Large intestine (tissue), 3 donors: Measurements from ENCODE around the gene SMC5. TPM values are rescaled to one million over a fixed set of nuclear protein-coding genes. Genes with fewer than 3 reads are reported as not detected.

ENCODE experiments used
- DNase-seq, 2 donors: peaks; one replicate each; pipeline versions ENCODE4 v3.0.0 to v3.0.0-alpha.2; 2013
- H3K27ac ChIP-seq: one replicate; pipeline ENCODE4 v1.5.1; 2013; ENCODE audit warnings: low read length
- H3K27me3 ChIP-seq: 2 replicates; pipeline ENCODE4 v1.6.1; 2013; ENCODE audit warnings: low read length; ENCODE audit not compliant: control insufficient read depth, insufficient read depth
- H3K36me3 ChIP-seq: 2 replicates; pipeline ENCODE4 v1.6.1; 2013; ENCODE audit warnings: low read length; ENCODE audit not compliant: control insufficient read depth, insufficient read depth
- H3K4me1 ChIP-seq: one replicate; pipeline ENCODE4 v1.6.1; 2013; ENCODE audit warnings: low read length; ENCODE audit not compliant: control insufficient read depth, insufficient read depth
- H3K4me3 ChIP-seq: one replicate; pipeline ENCODE4 v1.5.1; 2013; ENCODE audit warnings: low read length
- H3K9me3 ChIP-seq: one replicate; pipeline ENCODE4 v1.6.1; 2013; ENCODE audit warnings: mild to moderate bottlenecking, low read depth, low read length, moderate library complexity; ENCODE audit not compliant: control insufficient read depth
- WGBS: methylation state at CpG from one replicate; pipeline ENCODE4 v1.1.5; 2013; ENCODE audit warnings: low lambda C conversion rate; ENCODE audit not compliant: insufficient coverage; 5-methylcytosine and 5-hydroxymethylcytosine counted together
- polyA plus RNA-seq: library from polyadenylated mRNA; unstranded; fragments of 120-200 nt; gene quantifications from one replicate; pipeline ENCODE4 v1.2.1, GENCODE V29; 2013

Gene SMC5
- polyA plus RNA-seq, 1 donor: 37.8 TPM

DNA sequence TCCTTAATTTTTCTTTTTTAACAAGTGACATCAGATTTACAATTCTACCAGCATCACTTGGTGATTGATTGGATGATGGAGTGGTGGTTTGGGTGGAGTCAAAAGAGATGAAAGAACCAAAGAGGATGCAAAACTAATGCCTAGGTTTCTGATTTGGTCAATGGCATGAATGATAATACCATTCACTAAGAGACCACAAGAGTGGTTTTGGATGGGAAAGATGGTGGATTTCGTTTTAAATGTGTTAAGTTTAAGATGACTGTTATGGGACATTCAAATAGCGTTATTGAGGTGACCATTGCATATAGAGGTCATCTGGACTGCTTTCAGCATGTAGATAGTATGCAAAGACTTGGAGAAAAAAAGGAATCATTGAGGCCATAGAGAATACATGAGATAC is 3.6 kb downstream of the SMC5 start:
- peaks cover 23% of the 10 kb centered on the region for H3K36me3 ChIP-seq
- no peak overlapping the region for H3K27ac ChIP-seq
- H3K27me3 ChIP-seq: no peaks in the 10 kb centered on the region
- peaks cover 8% of the 10 kb centered on the region for H3K4me1 ChIP-seq
- no peak for DNase-seq
- H3K4me3 ChIP-seq: no peak overlapping the region
- no peaks in the 10 kb centered on the region for H3K9me3 ChIP-seq
- no CpG with 5 or more reads among the region's 2 CpGs for WGBS

DNA sequence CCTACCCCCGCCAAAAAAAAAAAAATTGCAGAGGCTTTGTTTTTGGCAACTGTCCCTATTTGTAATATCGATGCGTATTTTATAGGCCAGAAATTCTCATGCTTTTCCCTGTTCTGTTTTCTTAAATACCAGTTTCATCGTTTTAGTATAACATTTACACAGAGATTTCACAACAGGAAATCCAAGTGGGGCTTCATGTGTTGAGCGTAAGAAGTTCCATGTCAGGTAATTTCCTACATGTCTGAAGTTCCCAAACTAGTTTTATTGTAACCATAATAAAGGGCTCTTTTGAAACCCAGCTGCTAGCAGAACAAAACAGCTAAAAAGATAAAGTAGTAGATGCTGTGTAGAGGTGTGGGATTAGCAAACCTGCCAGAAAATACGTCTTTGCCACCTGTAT is 4.2 kb downstream of the SMC5 start:
- H3K4me1 ChIP-seq: peaks cover 8% of the 10 kb centered on the region
- H3K4me3 ChIP-seq: no peak overlapping the region
- no peaks in the 10 kb centered on the region for H3K27me3 ChIP-seq
- H3K36me3 ChIP-seq: peaks cover 26% of the 10 kb centered on the region
- DNase-seq: no peak
- no peaks in the 10 kb centered on the region for H3K9me3 ChIP-seq
- 86% methylated on average over 3 of the region's 6 CpGs for WGBS
- H3K27ac ChIP-seq: no peak overlapping the region

DNA sequence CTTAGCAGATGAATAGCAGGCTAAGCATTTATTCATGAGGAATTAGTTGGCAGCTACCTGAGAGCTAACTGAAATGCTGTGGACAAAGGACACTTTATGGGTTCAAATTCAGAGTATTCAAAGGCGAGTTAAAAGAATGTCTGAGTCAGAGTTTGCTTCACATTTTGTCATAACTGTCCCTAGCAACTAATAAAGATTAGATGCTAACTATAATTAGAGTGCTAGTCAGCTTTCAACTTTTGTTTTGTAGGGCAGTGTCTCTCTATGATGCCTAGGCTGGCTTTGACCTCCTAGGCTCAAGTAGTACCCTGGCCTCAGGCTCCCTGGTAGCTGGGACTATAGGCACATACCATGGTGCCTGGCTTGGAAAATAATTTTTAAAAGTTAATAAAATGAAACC is 4.6 kb downstream of the SMC5 start:
- no peak for DNase-seq
- no CpG with 5 or more reads among the region's 1 CpG for WGBS

DNA sequence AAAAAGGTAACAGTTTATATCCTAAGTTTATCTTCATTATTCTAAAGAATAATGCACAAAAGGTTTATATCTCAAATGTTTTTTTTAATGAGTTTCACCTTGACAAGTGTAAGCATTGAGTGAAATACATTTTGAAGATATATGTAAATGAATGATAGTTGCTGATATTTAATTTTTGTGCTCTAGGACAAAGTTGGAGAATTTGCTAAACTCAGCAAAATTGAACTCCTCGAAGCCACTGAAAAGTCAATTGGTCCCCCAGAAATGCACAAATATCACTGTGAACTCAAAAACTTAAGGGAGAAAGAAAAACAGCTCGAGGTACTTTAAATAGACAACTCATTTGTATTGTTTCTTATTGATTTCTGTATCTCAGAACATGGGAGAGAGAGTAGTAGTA is 19.5 kb downstream of the SMC5 start:
- H3K4me3 ChIP-seq: no peak overlapping the region
- no peak for DNase-seq
- H3K4me1 ChIP-seq: no peaks in the 10 kb centered on the region
- H3K36me3 ChIP-seq: peaks cover 29% of the 10 kb centered on the region
- H3K27me3 ChIP-seq: no peaks in the 10 kb centered on the region
- WGBS: 100% methylated on average over 1 of the region's 2 CpGs
- no peak overlapping the region for H3K27ac ChIP-seq
- H3K9me3 ChIP-seq: peaks cover 3% of the 10 kb centered on the region

More for the DNA sequence above, 4.6 kb downstream of the SMC5 start:
- Histone ChIP-seq H3K4me3 (no peak overlapping the region), H3K27me3 (no peaks in the 10 kb centered on the region), H3K36me3 (peaks cover 30% of the 10 kb centered on the region), H3K27ac (no peak overlapping the region), H3K9me3 (no peaks in the 10 kb centered on the region), H3K4me1 (peaks cover 8% of the 10 kb centered on the region)

DNA sequence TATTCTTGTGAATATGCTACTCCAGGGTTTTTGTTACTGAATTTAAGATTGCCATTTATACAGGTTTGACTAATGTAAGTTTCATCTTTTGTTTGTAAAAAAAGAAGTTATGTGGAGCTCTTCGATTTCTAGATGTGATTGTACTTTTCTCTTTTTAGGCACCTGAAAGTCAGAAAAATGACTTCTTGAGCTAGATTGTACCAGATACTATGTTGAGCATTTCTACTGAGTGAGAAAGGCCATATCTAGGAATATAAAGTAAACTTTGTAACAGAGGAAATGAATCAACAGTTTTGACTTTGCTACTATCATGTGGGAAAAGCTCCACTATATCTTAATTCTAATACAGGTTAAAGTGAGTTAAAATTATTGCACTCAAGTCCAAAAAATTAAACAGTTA is 25.1 kb downstream of the SMC5 start:
- H3K4me3 ChIP-seq: no peak overlapping the region
- no peak overlapping the region for H3K27ac ChIP-seq
- DNase-seq: no peak
- 100% methylated on average over 1 of the region's 1 CpG for WGBS
- no peaks in the 10 kb centered on the region for H3K9me3 ChIP-seq
- H3K36me3 ChIP-seq: peaks cover 42% of the 10 kb centered on the region
- H3K4me1 ChIP-seq: no peaks in the 10 kb centered on the region
- H3K27me3 ChIP-seq: no peaks in the 10 kb centered on the region

DNA sequence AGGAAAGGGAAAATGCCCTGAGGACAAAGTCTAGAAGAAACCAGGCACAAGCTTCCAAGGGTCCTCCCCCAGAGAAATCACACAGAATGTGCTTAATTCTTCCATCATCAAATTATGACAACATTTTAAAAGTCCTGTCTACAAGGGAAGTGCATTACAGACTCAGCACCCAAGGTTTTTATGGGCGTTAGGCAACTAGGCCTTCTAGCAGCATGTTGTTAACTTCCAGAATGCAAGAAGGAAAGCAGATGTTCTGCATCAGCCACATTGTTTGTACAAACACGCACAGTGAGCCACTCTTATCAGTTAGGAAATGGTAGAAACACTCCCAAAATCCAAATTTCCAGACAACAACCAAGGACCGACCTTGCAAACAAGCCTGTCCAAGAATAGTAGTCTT is 26.5 kb downstream of the SMC5 start:
- Histone ChIP-seq H3K36me3 (peaks cover 36% of the 10 kb centered on the region), H3K27ac (no peak overlapping the region), H3K9me3 (no peaks in the 10 kb centered on the region), H3K27me3 (no peaks in the 10 kb centered on the region), H3K4me3 (no peak overlapping the region), H3K4me1 (no peaks in the 10 kb centered on the region)
- no CpG with 5 or more reads among the region's 3 CpGs for WGBS
- peak in 1 of 2 donors; percentile 12 for DNase-seq

DNA sequence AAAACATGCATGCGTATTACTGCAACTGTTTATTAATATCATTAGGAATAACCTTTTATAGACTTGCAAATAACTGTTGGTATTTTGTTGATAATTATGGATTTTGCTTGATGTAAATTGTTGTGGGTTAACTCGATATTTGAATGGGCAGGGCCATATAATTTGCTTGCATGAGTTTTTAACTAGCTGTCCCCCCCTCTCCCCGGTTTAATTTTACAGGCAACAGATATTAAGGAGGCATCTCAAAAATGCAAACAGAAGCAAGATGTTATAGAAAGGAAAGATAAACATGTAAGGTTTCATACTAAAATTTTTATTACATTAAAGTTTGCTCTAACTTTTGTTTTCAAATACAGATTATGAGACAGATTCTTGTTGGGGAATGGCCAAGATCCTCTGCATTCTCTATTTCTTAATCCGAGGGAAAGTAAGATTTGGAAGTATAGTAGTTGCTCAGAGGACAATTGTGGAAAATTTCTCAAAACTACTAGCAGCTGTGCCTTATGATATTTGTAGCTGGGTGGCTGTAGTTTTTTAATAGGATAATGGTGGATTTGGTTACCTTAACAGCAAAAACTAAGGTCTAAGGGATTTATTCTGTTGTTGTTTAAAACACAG is 27.3 kb downstream of the SMC5 start:
- 83% methylated on average over 1 of the region's 4 CpGs for WGBS

DNA sequence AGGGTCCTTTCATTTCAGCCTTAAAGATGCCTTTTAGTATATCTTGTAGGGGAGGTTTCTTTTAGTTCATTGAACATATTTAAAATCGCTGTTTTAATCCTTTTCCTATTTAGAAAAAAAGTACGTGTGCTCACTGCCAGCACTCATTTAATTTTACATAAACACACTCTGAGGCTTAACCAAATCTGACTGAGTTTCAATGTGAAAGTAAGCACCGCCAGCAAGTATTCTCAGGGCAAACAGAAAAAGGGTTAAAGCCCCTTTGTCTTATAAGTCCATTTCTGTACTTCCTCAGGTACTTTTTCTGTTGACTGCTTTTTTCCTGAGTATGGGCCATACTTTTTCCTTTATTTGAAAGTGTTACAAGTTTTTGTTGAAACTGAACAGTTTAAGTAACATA is 31.8 kb downstream of the SMC5 start:
- H3K4me1 ChIP-seq: no peaks in the 10 kb centered on the region
- H3K9me3 ChIP-seq: no peaks in the 10 kb centered on the region
- no peak overlapping the region for H3K4me3 ChIP-seq
- peaks cover 27% of the 10 kb centered on the region for H3K36me3 ChIP-seq
- no peaks in the 10 kb centered on the region for H3K27me3 ChIP-seq
- no peak overlapping the region for H3K27ac ChIP-seq
- no peak for DNase-seq
- WGBS: 86% methylated on average over 1 of the region's 3 CpGs

More for the DNA sequence above, 27.3 kb downstream of the SMC5 start:
- H3K27me3 ChIP-seq: no peaks in the 10 kb centered on the region
- H3K9me3 ChIP-seq: no peaks in the 10 kb centered on the region
- H3K4me3 ChIP-seq: no peak overlapping the region
- no peaks in the 10 kb centered on the region for H3K4me1 ChIP-seq
- no peak for DNase-seq
- no peak overlapping the region for H3K27ac ChIP-seq
- H3K36me3 ChIP-seq: peaks cover 28% of the 10 kb centered on the region

DNA sequence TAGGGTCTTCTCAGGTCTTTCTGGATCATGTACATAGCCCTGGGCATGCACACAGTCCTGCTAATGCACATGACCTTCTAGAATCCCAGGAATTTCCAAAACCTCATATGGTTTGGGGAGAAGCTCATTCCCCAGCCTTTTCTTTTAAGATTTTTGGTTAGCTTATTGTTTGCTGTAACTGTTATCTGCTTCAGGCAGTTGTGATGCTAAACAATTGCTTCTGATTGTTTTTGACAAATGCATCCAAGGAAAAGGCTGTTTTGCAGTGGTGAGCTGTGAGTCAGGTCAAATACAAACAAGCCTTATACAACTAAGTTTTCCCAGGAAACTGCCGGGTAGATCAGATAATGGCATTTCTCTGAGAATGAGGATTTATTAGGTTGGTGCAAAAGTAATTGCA is 32.7 kb downstream of the SMC5 start:
- Histone ChIP-seq H3K36me3 (peaks cover 24% of the 10 kb centered on the region), H3K27me3 (no peaks in the 10 kb centered on the region), H3K27ac (no peak overlapping the region), H3K9me3 (no peaks in the 10 kb centered on the region), H3K4me1 (no peaks in the 10 kb centered on the region), H3K4me3 (no peak overlapping the region)
- no CpG with 5 or more reads among the region's 1 CpG for WGBS
- no peak for DNase-seq

DNA sequence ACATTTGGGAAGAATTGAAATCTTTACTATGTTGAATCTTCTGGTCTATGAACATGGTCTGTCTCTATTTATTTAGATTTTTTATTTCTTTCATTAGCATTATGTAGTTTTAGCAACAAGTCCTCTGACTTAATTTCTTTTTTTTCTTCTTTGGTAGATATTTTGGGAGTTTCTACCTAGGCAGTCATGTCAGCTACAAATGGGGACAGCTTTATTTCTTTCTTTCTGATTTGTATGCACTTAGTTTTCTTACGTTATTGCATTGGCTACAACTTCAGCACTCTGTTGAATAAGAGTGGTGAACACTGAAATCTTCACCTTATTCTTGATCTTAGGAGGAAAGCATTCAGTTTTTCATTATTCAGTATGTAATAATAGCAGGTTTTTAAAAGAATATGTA is 33.5 kb downstream of the SMC5 start:
- no peak for DNase-seq
- H3K9me3 ChIP-seq: no peaks in the 10 kb centered on the region
- H3K27ac ChIP-seq: no peak overlapping the region
- peaks cover 21% of the 10 kb centered on the region for H3K36me3 ChIP-seq
- no peak overlapping the region for H3K4me3 ChIP-seq
- WGBS: 100% methylated on average over 1 of the region's 1 CpG
- H3K4me1 ChIP-seq: no peaks in the 10 kb centered on the region
- H3K27me3 ChIP-seq: no peaks in the 10 kb centered on the region

DNA sequence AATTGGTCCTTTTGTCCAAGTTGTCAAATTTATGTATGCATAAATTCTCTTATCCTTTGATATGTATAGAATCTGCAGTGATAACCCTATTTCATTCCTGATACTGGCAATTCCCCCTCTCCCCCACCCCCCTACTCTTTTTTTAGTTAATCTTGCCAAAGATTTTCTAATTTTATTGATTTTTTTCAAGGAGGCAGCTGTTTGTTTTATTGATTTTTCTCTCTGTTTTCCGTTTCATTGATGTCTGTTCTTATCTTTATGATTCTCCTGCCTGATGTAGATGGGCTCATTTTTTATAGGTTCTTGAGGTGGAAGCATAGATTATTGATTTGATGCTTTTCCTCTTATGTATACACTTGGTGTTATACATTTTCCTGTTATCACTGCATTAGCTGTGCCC is 34.4 kb downstream of the SMC5 start:
- H3K4me3 ChIP-seq: no peak overlapping the region
- no peaks in the 10 kb centered on the region for H3K27me3 ChIP-seq
- H3K27ac ChIP-seq: no peak overlapping the region
- no peak for DNase-seq
- no peaks in the 10 kb centered on the region for H3K9me3 ChIP-seq
- 43% methylated on average over 1 of the region's 1 CpG for whole genome bisulfite sequencing
- no peaks in the 10 kb centered on the region for H3K4me1 ChIP-seq
- peaks cover 27% of the 10 kb centered on the region for H3K36me3 ChIP-seq
